Superior temporal gyrus (tissue), 1 donor: ENCODE data around the gene HBEGF.

Experiments used
- DNase-seq: peaks from one replicate; pipeline ENCODE4 v3.0.0-alpha.2; 2016; ENCODE audit errors: extremely low spot score

Gene HBEGF

GRCh38 chr5:140336388-140336787, 10.0 kb downstream of the HBEGF start:
- DNase-seq, result no peak

DNA sequence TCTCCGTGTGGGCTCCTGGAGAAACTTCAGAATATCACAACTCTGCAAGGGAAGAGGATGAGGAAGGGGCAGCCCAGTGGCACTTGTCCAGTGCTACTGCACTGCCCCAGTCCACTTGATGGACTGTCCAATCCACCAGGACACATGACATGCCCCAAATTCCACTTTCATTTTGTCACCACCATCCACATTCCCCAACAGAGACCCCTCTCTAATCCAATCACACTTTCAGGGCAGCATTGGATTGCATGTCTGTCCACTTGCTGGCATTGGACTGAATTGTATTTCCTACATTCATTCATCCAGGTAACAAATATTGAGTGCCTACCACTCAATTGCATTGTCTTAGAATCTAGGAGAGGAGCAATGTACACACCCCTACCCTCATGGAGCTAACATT, 14.8 kb downstream of the HBEGF start:
- DNase-seq, result no peak

DNA sequence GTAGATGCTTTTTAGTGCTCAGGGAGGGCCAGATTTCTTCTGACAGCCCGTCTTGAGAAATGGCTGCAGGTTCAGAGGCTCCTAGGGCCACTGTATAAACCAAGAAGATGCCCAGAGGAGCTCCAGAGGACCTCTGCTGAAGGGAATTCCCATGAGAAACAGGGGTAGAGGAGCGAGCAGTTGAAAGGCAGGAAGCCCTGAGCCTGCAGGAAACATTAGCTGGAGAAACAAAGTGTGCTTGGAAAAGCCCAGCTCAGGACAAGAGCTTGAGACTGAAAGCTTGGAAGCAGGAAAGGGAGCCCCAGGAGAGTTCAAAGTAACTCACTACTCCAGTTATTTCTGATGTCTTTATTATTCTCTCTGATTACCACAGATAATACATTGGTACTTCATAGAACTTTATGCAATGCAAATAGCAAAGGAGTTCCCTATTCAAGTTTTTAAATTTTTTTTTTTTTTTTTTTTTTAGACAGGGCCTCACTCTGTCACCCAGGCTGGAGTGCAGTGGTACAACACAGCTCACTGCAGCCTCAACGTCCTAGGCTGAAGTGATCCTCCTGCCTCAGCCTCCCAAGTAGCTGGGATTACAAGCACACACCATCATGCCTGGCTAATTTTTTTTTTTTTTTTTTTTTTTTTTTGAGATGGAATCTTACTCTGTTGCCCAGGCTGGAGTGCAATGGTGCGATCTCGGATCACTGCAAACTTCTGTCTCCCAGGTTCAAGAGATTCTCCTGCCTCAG, 16.5 kb downstream of the HBEGF start:
- no peak for DNase-seq

- no peak for DNase-seq
These were observed 18.2 kb downstream of the HBEGF start for GRCh38 chr5:140328036-140328764.

GRCh38 chr5:140327589-140327988, 18.8 kb downstream of the HBEGF start:
- no peak for DNase-seq

GRCh38 chr5:140325486-140325885, 20.9 kb downstream of the HBEGF start:
- no peak for DNase-seq

DNA sequence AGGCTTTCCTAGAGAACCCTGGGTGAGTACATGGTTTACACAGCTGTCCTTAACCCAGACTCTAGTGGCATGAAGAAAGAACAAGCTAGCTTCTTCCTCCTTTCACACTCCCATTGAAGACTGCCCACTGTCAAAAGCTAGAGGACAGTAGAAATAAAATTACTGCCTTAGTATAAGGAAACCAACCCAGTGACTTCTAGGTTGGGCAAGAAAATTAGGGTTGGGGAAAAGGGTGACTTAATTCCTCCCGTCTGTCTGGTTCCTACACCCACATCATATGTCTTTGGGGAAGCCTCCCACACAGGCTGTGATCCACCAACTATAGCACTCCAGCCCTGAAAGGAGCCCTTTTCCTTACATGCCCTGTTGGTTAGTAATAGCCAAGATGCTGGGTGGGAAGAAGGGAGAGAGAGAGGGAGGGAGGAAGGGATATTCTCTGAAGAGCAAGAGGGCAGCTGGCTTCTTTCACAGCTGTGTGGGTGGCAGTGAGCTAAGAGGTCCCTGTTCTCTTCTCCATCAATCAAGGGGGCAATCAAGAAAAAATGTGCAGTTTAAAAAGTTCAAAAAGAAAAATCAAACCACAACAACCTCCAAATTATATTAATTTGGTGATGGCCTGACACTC, 21.7 kb downstream of the HBEGF start:
- DNase-seq, result no peak

DNA sequence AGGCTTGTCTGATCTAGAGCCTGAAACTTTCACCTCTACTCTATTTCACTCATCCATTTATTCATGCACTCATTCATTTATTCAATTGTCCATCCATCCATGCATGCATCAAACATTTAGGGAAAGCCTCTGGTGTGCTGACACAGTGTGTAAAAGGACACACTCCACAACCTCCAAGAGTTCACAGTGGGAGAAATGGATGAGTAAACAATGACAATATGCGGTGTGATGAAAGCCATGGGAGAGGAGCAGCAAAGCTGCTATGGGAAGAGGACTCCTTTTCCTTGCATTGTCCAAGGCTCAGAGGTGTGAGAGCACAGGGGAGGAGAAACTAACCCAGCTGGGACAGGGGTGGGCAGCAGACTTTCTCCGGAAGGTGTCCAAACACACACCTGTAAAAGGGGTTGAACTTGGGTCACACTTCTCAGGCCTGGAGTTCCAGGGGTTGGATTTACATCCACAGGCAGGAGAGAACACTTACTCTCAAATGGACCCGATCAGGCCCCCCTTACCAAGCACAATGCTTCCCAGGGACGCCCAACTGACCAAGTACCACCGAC, 22.3 kb downstream of the HBEGF start:
- DNase-seq, result no peak

DNA sequence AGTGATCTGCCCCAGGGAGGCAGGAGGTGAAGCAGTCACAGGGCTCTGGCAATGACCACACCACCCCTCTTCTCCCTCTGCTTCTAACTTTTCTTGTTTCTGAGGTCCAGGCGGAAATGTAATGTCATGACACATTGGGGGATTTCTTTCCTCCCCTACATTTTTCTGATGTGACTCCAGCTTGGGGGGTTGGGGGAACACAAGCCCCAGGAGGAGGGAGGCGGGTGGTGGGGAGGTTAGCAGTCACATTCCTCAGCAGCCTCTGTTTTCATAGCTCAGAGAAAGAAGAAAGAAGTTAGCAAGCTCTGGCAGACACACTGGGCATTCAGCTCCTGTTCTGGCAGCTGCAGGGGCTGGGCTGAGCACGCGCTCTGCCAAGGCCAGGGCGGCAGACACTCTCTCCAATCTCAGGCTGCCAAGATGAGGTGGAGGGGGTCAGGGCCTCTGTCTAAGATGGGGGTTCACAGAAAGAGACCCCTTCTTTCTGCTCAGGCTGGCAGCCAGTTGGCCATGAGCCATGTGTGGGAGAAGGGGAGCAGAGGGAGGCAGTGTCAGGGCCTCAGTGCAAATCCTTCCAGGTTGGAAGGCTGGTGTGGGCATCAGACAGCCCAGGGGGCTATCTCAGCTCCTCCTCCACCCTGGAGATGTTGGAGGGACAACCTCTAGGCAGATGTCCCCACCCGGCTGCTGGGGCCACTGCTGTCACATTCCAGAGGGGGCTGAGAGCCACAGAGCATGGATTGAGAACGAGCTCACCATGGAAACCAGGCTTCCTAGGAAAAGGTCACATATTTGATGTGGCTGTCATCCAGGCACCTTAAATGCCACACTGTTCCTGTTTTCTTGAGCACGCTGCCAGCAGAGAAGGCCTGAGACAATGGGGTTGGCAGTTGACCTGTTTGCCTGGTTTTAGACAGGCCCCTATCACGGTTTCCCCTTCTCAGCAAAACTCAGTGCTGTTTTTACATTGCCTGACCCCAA, 23.4 kb downstream of the HBEGF start:
- DNase-seq, result peak; percentile 65

- no peak for DNase-seq
These were observed 24.6 kb downstream of the HBEGF start for GRCh38 chr5:140321796-140322195.

DNA sequence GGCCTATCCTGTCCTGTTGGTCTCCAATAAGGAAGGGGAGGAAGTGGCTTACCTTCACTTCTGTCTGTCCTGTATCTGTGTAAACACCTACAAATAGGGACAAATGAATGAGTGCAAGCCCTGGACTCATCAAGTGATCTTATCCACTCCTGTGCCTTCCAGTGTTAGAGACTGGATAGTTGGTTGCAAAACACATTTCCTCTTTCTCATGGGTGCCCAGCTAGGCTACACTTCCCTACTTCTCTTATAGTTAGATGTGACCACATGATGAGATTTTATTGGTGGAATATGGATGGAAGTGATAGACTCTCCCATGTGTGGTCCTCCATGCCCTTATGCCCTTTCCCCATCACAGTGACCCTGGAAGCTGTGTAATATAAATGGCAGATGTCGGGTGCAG, 26.6 kb downstream of the HBEGF start:
- DNase-seq, result no peak

- DNase-seq, result no peak
These were observed 27.6 kb downstream of the HBEGF start for GRCh38 chr5:140318792-140319191.

- no peak for DNase-seq
These were observed 28.5 kb downstream of the HBEGF start for GRCh38 chr5:140317859-140318258.

- DNase-seq, result no peak
These were observed 33.6 kb downstream of the HBEGF start for GRCh38 chr5:140312791-140313189.

- DNase-seq, result no peak
These were observed 34.2 kb downstream of the HBEGF start for GRCh38 chr5:140312067-140312790.

DNA sequence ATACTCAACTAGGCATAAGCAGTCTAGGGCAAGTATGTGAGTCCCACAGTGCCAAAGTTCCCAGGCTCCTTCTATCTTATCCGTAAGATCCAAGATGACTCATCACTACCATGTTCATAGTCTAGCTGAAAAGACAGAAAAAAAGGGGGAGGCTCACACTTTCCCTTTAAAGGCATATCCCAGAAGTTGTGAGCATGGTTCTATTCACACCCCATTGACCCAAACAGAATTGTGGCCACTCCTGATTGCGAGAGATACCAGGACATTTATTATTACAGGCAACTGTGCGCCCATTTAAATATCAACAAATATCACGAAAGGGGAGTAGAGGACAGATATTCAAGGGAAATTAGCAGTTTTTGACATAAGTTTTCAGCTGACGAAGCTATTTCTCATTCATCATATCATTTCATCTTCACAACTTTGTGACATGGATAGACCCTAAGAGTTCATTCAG, 35.4 kb downstream of the HBEGF start:
- DNase-seq, result no peak

GRCh38 chr5:140310434-140310833, 36.0 kb downstream of the HBEGF start:
- no peak for DNase-seq

GRCh38 chr5:140309706-140310249, 36.6 kb downstream of the HBEGF start:
- DNase-seq, result no peak

DNA sequence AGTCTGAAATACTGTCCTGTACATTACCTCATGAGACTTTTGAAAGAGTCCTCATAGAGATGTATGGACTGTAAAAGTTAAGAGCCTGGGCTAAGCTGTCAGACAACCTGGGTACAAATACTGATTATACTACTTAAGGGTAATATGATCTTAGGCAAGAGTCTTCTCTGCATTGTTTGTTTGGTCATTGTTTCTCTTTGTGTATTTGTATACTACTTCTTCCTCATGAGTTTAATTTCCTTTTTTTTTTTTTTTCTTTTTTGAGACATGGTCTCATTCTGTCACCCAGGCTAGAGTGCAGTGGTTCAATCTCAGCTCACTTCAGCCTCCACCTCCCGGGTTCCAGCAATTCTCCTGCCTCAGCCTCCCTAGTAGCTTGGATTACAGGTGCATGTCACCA, 40.9 kb downstream of the HBEGF start:
- no peak for DNase-seq

- no peak for DNase-seq
These were observed 42.4 kb downstream of the HBEGF start for GRCh38 chr5:140303966-140304365.
